GM19043 (cell line): Measurements from ENCODE around the gene IL10RA.

Experiments used
- ATAC-seq: cut with Tn5 transposase; IDR thresholded peaks from one replicate; pipeline ENCODE4 v1.9.1; 2021; ENCODE audit warnings: low read depth; ENCODE audit not compliant: unreplicated experiment

IL10RA gene

GRCh38 chr11:118033443-118033842, 47.2 kb downstream of the IL10RA start:
- ATAC-seq = no peak

GRCh38 chr11:118042141-118042540, 55.9 kb downstream of the IL10RA start:
- no peak for ATAC-seq

- no peak for ATAC-seq
Observed at GRCh38 chr11:118042796-118043195, 56.6 kb downstream of the IL10RA start.

- ATAC-seq = no peak
Observed at GRCh38 chr11:118045191-118045590, 59.0 kb downstream of the IL10RA start.

GRCh38 chr11:118046051-118046963, 60.1 kb downstream of the IL10RA start:
- ATAC-seq = no peak

GRCh38 chr11:118046964-118047700, 60.9 kb downstream of the IL10RA start:
- ATAC-seq = no peak

GRCh38 chr11:118047749-118048148, 61.6 kb downstream of the IL10RA start:
- no peak for ATAC-seq

- no peak for ATAC-seq
Observed at GRCh38 chr11:118048472-118049370, 62.5 kb downstream of the IL10RA start.

GRCh38 chr11:118049771-118050170, 63.6 kb downstream of the IL10RA start:
- no peak for ATAC-seq

GRCh38 chr11:118050208-118050891, 64.2 kb downstream of the IL10RA start:
- ATAC-seq = no peak
